ENCODE results near the gene GNAS. TPM values are rescaled to one million over a fixed set of nuclear protein-coding genes. Genes with fewer than 3 reads are reported as not detected.

Gene GNAS
- total and polyA plus RNA-seq, 10 of the 15 experiments (the other 5 are each of a cell fraction or from before 2014, with no cell fraction given) = 209 to 950 (median 394) TPM

- intact Hi-C loops (cut with micrococcal nuclease; ENCODE audit: unreplicated experiment) (no loop called here), in situ Hi-C loops (cut with MboI) (no loop called here)
- H3K27ac ChIP-seq (ENCODE audit: control insufficient read depth, insufficient read depth) = no peak overlapping the region
- CTCF ChIA-PET = interaction anchor here (0.9 kb wide), 1 partner anchor 11 kb away, joined by 3 read pairs; no protein-coding TSS in a partner anchor
- RAD21 ChIA-PET (ENCODE audit: unreplicated experiment) = no interaction called here
- no peak overlapping the region for H3K4me3 ChIP-seq
- POLR2A ChIA-PET = no interaction called here
- no peaks in the 10 kb centered on the region for H4K20me1 ChIP-seq (ENCODE audit: control insufficient read depth, insufficient read depth)
- no peak overlapping the region for H2AFZ ChIP-seq (ENCODE audit: control insufficient read depth, low read depth, low read length)
- DNase-seq (ENCODE audit: low read depth, low spot score) (no peak), FAIRE-seq (no peak), ATAC-seq (no peak)
- H3K4me1 ChIP-seq (ENCODE audit: control insufficient read depth, insufficient read depth, low read length) = peaks cover 22% of the 10 kb centered on the region
- no peaks in the 10 kb centered on the region for H3K27me3 ChIP-seq (replicated peaks in 1 of 2; ENCODE audit: control insufficient read depth in 2 of 2, insufficient read depth in 2 of 2, low read length in 1 of 2)
- no peaks in the 10 kb centered on the region for H3K9me3 ChIP-seq (replicated peaks; ENCODE audit: control insufficient read depth, insufficient read depth, low read length)
- BruUV-seq (replicated peaks) = no TSS peak
- peaks cover 17 to 29% of the 10 kb centered on the region in 2 experiments for H3K36me3 ChIP-seq (ENCODE audit: control insufficient read depth in 2 of 2, insufficient read depth in 2 of 2, low read length in 1 of 2)
- TF ChIP-seq FOXK2 (IDR thresholded peaks at IDR 0.05) (no peak), SUPT20H (IDR thresholded peaks at IDR 0.05; ENCODE audit: borderline replicate concordance, control insufficient read depth, low read depth, low read length) (no peak), FOS (IDR thresholded peaks at IDR 0.05; ENCODE audit: borderline replicate concordance, extremely low read depth, insufficient read length) (no peak), DPF2 (IDR thresholded peaks at IDR 0.05) (no peak), ETV6 (conservative IDR thresholded peaks at IDR 0.05 in 1 of 2, IDR thresholded peaks at IDR 0.05 in 1 of 2; ENCODE audit: borderline replicate concordance in 1 of 2, low read depth in 1 of 2) (0 out of 4 replicates have a peak, but pooled peaks of 1 of the 2 experiments have one; percentile 18), RAD51 (IDR thresholded peaks at IDR 0.05) (no peak), POLR2A (IDR thresholded peaks at IDR 0.05; ENCODE audit: low read depth, low read length) (peak; percentile 36; the same call in 1 of the 2 replicates), HDAC6 (IDR thresholded peaks at IDR 0.05; ENCODE audit: unreplicated experiment) (no peak), SKIL (IDR thresholded peaks at IDR 0.05; ENCODE audit: low read depth, poor library complexity, severe bottlenecking) (no peak), NFXL1 (IDR thresholded peaks at IDR 0.05; ENCODE audit: borderline replicate concordance) (no peak), MTA3 (IDR thresholded peaks at IDR 0.05; ENCODE audit: borderline replicate concordance, low read length) (0 out of 2 replicates have a peak, but pooled peaks have one; percentile 55), GATAD2B (conservative IDR thresholded peaks at IDR 0.05; ENCODE audit: low read depth) (no peak), PAX5 (IDR thresholded peaks at IDR 0.05; ENCODE audit: borderline replicate concordance, low read depth, low read length) (0 out of 2 replicates have a peak, but pooled peaks have one; percentile 22)
- TF ChIP-seq, protein P1, sequence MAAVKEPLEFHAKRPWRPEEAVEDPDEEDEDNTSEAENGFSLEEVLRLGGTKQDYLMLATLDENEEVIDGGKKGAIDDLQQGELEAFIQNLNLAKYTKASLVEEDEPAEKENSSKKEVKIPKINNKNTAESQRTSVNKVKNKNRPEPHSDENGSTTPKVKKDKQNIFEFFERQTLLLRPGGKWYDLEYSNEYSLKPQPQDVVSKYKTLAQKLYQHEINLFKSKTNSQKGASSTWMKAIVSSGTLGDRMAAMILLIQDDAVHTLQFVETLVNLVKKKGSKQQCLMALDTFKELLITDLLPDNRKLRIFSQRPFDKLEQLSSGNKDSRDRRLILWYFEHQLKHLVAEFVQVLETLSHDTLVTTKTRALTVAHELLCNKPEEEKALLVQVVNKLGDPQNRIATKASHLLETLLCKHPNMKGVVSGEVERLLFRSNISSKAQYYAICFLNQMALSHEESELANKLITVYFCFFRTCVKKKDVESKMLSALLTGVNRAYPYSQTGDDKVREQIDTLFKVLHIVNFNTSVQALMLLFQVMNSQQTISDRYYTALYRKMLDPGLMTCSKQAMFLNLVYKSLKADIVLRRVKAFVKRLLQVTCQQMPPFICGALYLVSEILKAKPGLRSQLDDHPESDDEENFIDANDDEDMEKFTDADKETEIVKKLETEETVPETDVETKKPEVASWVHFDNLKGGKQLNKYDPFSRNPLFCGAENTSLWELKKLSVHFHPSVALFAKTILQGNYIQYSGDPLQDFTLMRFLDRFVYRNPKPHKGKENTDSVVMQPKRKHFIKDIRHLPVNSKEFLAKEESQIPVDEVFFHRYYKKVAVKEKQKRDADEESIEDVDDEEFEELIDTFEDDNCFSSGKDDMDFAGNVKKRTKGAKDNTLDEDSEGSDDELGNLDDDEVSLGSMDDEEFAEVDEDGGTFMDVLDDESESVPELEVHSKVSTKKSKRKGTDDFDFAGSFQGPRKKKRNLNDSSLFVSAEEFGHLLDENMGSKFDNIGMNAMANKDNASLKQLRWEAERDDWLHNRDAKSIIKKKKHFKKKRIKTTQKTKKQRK (IDR thresholded peaks at IDR 0.05; ENCODE audit: low read depth, low read length) = no peak
- H3K4me2 ChIP-seq (ENCODE audit: control insufficient read depth, insufficient read depth) = no peak overlapping the region
- SMC1A ChIA-PET (ENCODE audit: uncharacterized antibody, unreplicated experiment) = interaction anchor here (1.0 to 1.2 kb wide), 2 partner anchors 26 to 98 kb away, joined by 3 read pairs; no protein-coding TSS in a partner anchor
- H3K9ac ChIP-seq (ENCODE audit: control insufficient read depth, insufficient read depth, low read length) = no peak overlapping the region
- WGBS (ENCODE audit: insufficient coverage, insufficient replicate concordance, low lambda C conversion rate, missing lambda C conversion rate) = 33% methylated on average over 3 of the region's 3 CpGs
- peaks cover 5% of the 10 kb centered on the region for H3K79me2 ChIP-seq (ENCODE audit: control insufficient read depth, insufficient read depth, low read length)
These were observed 59.5 kb downstream of the GNAS start for GRCh38 chr20:58911970-58912369.
